Small intestine (tissue), 7 donors: Measurements from ENCODE around the gene SF3B3. TPM values are rescaled to one million over a fixed set of nuclear protein-coding genes. Genes with fewer than 3 reads are reported as not detected.

Experiments used
- DNase-seq, 2 donors: peaks; one replicate each; pipeline versions ENCODE4 v3.0.0 to v3.0.0-alpha.2; 2013
- FAIRE-seq: peaks from 2 replicates; lab custom pipeline; 2012; peaks lifted over from hg19 to GRCh38; lab: Jason Lieb, UNC
- H3K27ac ChIP-seq, 3 donors: one replicate each; pipeline ENCODE4 v1.5.1; 2013; ENCODE audit warnings: low read length in 2 of 3, mild to moderate bottlenecking in 2 of 3, control low read depth in 1 of 3, inconsistent platforms in 1 of 3, low read depth in 1 of 3, moderate library complexity in 1 of 3
- H3K27me3 ChIP-seq, 3 donors: one replicate each; pipeline ENCODE4 v1.6.1; 2013; ENCODE audit warnings: low read length in 3 of 3, inconsistent platforms in 1 of 3; ENCODE audit not compliant: control insufficient read depth in 3 of 3, insufficient read depth in 3 of 3
- H3K36me3 ChIP-seq, 3 donors: one replicate each; pipeline ENCODE4 v1.6.1; 2013; ENCODE audit warnings: low read length in 3 of 3, inconsistent platforms in 1 of 3, low read depth in 1 of 3, mild to moderate bottlenecking in 1 of 3, moderate library complexity in 1 of 3; ENCODE audit not compliant: control insufficient read depth in 3 of 3, insufficient read depth in 2 of 3
- H3K4me1 ChIP-seq, 3 donors: one replicate each; pipeline ENCODE4 v1.6.1; 2013; ENCODE audit warnings: low read length in 2 of 3, inconsistent platforms in 1 of 3, low read depth in 1 of 3, mild to moderate bottlenecking in 1 of 3, moderate library complexity in 1 of 3; ENCODE audit not compliant: control insufficient read depth in 3 of 3, insufficient read depth in 2 of 3
- H3K4me3 ChIP-seq, 3 donors: one replicate each; pipeline ENCODE4 v1.5.1; 2013; ENCODE audit warnings: low read length in 3 of 3, control low read depth in 1 of 3, inconsistent platforms in 1 of 3, low read depth in 1 of 3, mild to moderate bottlenecking in 1 of 3, moderate library complexity in 1 of 3
- H3K9me3 ChIP-seq, 2 donors: one replicate each; pipeline ENCODE4 v1.6.1; 2013; ENCODE audit warnings: low read depth in 1 of 2, low read length in 1 of 2; ENCODE audit not compliant: control insufficient read depth in 2 of 2, insufficient read depth in 1 of 2
- WGBS, 3 donors: extraction: QIAGEN DNeasy Blood & Tissue Kit; methylation state at CpG; one replicate each; pipeline ENCODE4 v1.1.7; 2013; 5-methylcytosine and 5-hydroxymethylcytosine counted together
- polyA plus RNA-seq, 4 donors: library from polyadenylated mRNA; stranded (reverse) in 3 of 4; unstranded in 1 of 4; fragments of 200-250 nt in 3 of 4; fragments of 120-200 nt in 1 of 4; gene quantifications; one replicate each; pipeline versions ENCODE4 v1.2.1 to v1.2.3, GENCODE V29; 2013
- donor health status: healthy with polysubstance abuse.
- donor health status: control.
- donor health status: control.
- donor health status: Bipolar disorder and iron deficiency.
- donor health status: healthy.

SF3B3 gene
- polyA plus RNA-seq, 4 donors = 33.3 to 203 (median 69.3) TPM

- no peak for FAIRE-seq
Measured at GRCh38 chr16:70572926-70573270, 49.3 kb downstream of the SF3B3 start.

GRCh38 chr16:70573451-70574121 is 50.0 kb downstream of the SF3B3 start:
- peak in 1 of 2 donors; percentile 48 for DNase-seq
- Histone ChIP-seq H3K27ac (peak overlapping the region in 2 of 3 donors; percentile 0 to 26), H3K27me3 (no peaks in the 10 kb centered on the region), H3K36me3 (peaks cover 20 to 66% (median 25%) of the 10 kb centered on the region in 3 donors), H3K9me3 (no peaks in the 10 kb centered on the region), H3K4me1 (peaks cover 0 to 31% (median 0%) of the 10 kb centered on the region in 3 donors), H3K4me3 (no peak overlapping the region)
- no peak for FAIRE-seq
- WGBS, 3 donors = 53 to 81% (median 79%) methylated on average over 5 of the region's 5 CpGs

More at GRCh38 chr16:70572926-70573270, 49.3 kb downstream of the SF3B3 start:
- Histone ChIP-seq H3K9me3 (no peaks in the 10 kb centered on the region), H3K36me3 (peaks cover 23 to 69% (median 28%) of the 10 kb centered on the region in 3 donors), H3K27ac (peak overlapping the region in 1 of 3 donors; percentile 18), H3K27me3 (no peaks in the 10 kb centered on the region), H3K4me3 (no peak overlapping the region), H3K4me1 (peaks cover 0 to 36% (median 0%) of the 10 kb centered on the region in 3 donors)
- no peak for DNase-seq
- WGBS, 3 donors = 70 to 82% (median 81%) methylated on average over 2 of the region's 2 CpGs

- FAIRE-seq = no peak
- peak overlapping the region in 1 of 3 donors; percentile 26 for H3K27ac ChIP-seq
- 81 to 86% (median 84%) methylated on average over 8 of the region's 8 CpGs for WGBS, 3 donors
- no peak overlapping the region for H3K4me3 ChIP-seq
- no peaks in the 10 kb centered on the region for H3K9me3 ChIP-seq
- DNase-seq = no peak
- H3K4me1 ChIP-seq = peaks cover 0 to 34% (median 0%) of the 10 kb centered on the region in 3 donors
- H3K27me3 ChIP-seq = no peaks in the 10 kb centered on the region
- peaks cover 17 to 57% (median 25%) of the 10 kb centered on the region in 3 donors for H3K36me3 ChIP-seq
Measured at GRCh38 chr16:70574595-70575271, 51.1 kb downstream of the SF3B3 start.

GRCh38 chr16:70575376-70575775 is 51.8 kb downstream of the SF3B3 start:
- Histone ChIP-seq H3K36me3 (peaks cover 13 to 50% (median 25%) of the 10 kb centered on the region in 3 donors), H3K4me3 (no peak overlapping the region), H3K27ac (peak overlapping the region in 1 of 3 donors; percentile 81), H3K4me1 (peaks cover 0 to 41% (median 0%) of the 10 kb centered on the region in 3 donors), H3K9me3 (no peaks in the 10 kb centered on the region), H3K27me3 (no peaks in the 10 kb centered on the region)
- 84 to 89% (median 88%) methylated on average over 7 of the region's 7 CpGs for WGBS, 3 donors
- FAIRE-seq (no peak), DNase-seq (no peak)

GRCh38 chr16:70576431-70577255 is 53.0 kb downstream of the SF3B3 start:
- H3K27ac ChIP-seq = peak overlapping the region in 2 of 3 donors; percentile 65 to 81
- H3K36me3 ChIP-seq = peaks cover 10 to 38% (median 17%) of the 10 kb centered on the region in 3 donors
- WGBS, 3 donors = 47 to 48% (median 47%) methylated on average over 10 of the region's 10 CpGs
- peak; percentile 75 to 92 for DNase-seq
- FAIRE-seq = no peak
- no peaks in the 10 kb centered on the region for H3K27me3 ChIP-seq
- H3K4me1 ChIP-seq = peaks cover 0 to 41% (median 0%) of the 10 kb centered on the region in 3 donors
- H3K9me3 ChIP-seq = no peaks in the 10 kb centered on the region
- H3K4me3 ChIP-seq = no peak overlapping the region

GRCh38 chr16:70577256-70577698 is 53.7 kb downstream of the SF3B3 start:
- Histone ChIP-seq H3K9me3 (no peaks in the 10 kb centered on the region), H3K27ac (peak overlapping the region in 1 of 3 donors; percentile 81), H3K36me3 (peaks cover 3 to 33% (median 10%) of the 10 kb centered on the region in 3 donors), H3K4me3 (no peak overlapping the region), H3K27me3 (no peaks in the 10 kb centered on the region), H3K4me1 (peaks cover 0 to 41% (median 0%) of the 10 kb centered on the region in 3 donors)
- FAIRE-seq (no peak), DNase-seq (no peak)
- WGBS, 3 donors = 60 to 73% (median 69%) methylated on average over 9 of the region's 9 CpGs

- no peak overlapping the region for H3K4me3 ChIP-seq
- FAIRE-seq (no peak), DNase-seq (no peak)
- WGBS, 3 donors = 84 to 92% (median 85%) methylated on average over 3 of the region's 3 CpGs
- no peaks in the 10 kb centered on the region for H3K9me3 ChIP-seq
- H3K4me1 ChIP-seq = peaks cover 0 to 38% (median 0%) of the 10 kb centered on the region in 3 donors
- H3K27ac ChIP-seq = no peak overlapping the region
- peaks cover 0 to 31% (median 3%) of the 10 kb centered on the region in 3 donors for H3K36me3 ChIP-seq
- H3K27me3 ChIP-seq = no peaks in the 10 kb centered on the region
Measured at GRCh38 chr16:70578035-70578434, 54.4 kb downstream of the SF3B3 start.

GRCh38 chr16:70579248-70579647 is 55.6 kb downstream of the SF3B3 start:
- no peak for FAIRE-seq
- H3K4me3 ChIP-seq = no peak overlapping the region
- WGBS, 3 donors = 74 to 78% (median 76%) methylated on average over 5 of the region's 5 CpGs
- H3K9me3 ChIP-seq = no peaks in the 10 kb centered on the region
- H3K4me1 ChIP-seq = peaks cover 0 to 33% (median 0%) of the 10 kb centered on the region in 3 donors
- H3K27ac ChIP-seq = peak overlapping the region in 1 of 3 donors; percentile 37
- no peaks in the 10 kb centered on the region for H3K27me3 ChIP-seq
- DNase-seq = no peak
- peaks cover 0 to 21% (median 0%) of the 10 kb centered on the region in 3 donors for H3K36me3 ChIP-seq
